MM.1S (cell line): Measurements from ENCODE around the gene ARID3B.

Source experiments
- EZH2phosphoT487 ChIP-seq: fragments of 300-600 bp; sonication (generic); IDR thresholded peaks from 2 replicates; pipeline ENCODE4 v1.6.1; 2018; ENCODE audit warnings: antibody characterized with exemption, low read length
- TF ChIP-seq, protein P1 (sequence below): fragments of 300-600 bp; sonication (generic); IDR thresholded peaks from 2 replicates; pipeline ENCODE4 v1.5.1; 2016; ENCODE audit warnings: antibody characterized with exemption, low read length, mixed read lengths

GRCh38 chr15:74542166-74543042 lies 1.4 kb downstream of the ARID3B start:
- TF ChIP-seq EZH2phosphoT487: no peak
- TF ChIP-seq, protein P1, sequence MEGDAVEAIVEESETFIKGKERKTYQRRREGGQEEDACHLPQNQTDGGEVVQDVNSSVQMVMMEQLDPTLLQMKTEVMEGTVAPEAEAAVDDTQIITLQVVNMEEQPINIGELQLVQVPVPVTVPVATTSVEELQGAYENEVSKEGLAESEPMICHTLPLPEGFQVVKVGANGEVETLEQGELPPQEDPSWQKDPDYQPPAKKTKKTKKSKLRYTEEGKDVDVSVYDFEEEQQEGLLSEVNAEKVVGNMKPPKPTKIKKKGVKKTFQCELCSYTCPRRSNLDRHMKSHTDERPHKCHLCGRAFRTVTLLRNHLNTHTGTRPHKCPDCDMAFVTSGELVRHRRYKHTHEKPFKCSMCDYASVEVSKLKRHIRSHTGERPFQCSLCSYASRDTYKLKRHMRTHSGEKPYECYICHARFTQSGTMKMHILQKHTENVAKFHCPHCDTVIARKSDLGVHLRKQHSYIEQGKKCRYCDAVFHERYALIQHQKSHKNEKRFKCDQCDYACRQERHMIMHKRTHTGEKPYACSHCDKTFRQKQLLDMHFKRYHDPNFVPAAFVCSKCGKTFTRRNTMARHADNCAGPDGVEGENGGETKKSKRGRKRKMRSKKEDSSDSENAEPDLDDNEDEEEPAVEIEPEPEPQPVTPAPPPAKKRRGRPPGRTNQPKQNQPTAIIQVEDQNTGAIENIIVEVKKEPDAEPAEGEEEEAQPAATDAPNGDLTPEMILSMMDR: no peak
